Measurements from ENCODE around the gene SLC39A12.
"Not testable (repeated sequence)": the region's sequence is repeated elsewhere in the genome, so short reads cannot be mapped to it uniquely, and the experiment has no call there.

Gene SLC39A12

DNA sequence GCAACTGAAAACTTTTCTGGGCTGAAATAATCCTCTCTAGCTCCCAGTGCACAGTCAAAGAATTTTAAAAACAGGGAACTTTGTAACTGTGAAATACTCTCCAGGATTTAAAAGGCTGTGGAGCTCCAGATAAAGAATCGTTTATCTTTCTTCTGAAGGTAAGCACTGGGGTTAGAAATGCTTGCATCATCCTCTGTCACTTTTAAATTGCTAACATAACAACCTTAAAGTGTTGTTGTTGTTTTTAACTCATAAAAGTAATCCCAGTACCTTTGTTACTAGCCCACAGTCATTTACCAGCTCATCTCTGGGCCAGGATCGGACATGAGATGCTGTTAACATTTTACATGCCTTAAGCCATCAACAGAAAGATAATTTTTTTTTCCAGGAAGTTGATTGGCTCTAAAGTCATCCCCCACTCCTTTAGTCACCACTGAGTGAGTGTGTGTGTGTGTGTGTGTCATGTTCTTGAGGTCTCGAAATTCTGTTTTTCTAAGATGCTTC lies at the start of gene SLC39A12:
Gene SLC39A12 (plus strand): TSS at position 51 of the 504 bp plus-strand sequence. CDS start 1,359 bp downstream, outside the sequence.
- peak; percentile 59 for DNase-seq (ENCODE audit: low spot score)
- peak; percentile 63 for FAIRE-seq

DNA sequence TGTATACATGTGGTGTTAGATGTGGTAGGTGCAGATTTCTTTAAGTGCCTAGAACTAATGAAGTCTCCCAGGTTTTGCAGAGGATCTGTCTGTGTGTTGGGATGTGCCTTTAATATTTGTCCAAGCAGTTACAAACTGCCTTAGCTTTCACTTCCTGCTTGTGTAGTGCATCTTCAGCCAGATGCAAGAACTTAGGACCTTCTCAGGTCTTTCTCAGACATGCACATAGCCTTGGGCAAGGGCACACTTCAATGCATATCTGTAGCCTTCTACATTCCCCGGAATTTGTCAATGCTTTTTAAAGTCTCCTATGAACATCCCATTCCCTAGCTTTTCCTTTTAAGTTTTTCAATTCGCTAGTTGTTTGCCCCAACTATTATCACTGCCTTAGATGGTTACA lies 47.2 kb upstream of the SLC39A12 start:
- FAIRE-seq (no peak), DNase-seq (ENCODE audit: low spot score) (no peak)

DNA sequence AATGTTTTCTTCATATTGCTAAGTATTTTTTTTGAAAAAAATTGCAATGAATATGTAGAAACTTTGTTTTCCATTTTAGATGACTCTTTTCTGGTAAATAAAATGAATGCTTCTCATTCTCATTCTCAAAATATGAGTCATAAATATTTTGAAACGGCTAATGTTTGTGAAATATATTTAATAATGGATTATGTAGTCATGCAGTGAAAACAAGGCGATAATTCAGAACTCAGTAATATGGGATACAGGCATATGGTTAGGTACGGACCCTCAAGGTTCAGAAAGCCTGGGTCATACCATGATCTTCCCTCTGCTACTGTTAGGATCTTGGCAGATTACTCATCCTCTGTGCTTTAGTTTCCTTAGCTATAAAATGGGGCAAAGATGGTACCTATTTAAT lies 46.2 kb upstream of the SLC39A12 start:
- no peak for FAIRE-seq
- no peak for DNase-seq (ENCODE audit: low spot score)

DNA sequence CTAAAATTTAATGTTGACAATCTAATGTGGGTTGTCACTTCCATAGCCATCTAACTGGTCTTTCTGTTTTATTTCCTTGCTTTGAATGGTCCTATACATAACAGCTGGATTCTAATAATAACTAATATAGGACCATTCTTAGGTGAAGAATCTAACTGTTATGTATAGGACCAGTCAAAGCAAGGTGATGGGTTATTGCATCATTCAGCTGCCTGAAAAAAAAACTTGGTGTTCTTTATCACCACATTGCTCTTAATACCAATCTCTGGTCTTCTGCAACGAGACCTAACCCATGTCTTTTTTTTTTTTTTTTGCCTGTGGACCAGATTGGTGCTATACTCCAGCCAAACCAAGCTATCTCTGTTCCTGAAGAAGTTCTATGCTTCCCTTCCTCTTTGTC lies 45.7 kb upstream of the SLC39A12 start:
- DNase-seq (ENCODE audit: low spot score) (no peak), FAIRE-seq (no peak)

DNA sequence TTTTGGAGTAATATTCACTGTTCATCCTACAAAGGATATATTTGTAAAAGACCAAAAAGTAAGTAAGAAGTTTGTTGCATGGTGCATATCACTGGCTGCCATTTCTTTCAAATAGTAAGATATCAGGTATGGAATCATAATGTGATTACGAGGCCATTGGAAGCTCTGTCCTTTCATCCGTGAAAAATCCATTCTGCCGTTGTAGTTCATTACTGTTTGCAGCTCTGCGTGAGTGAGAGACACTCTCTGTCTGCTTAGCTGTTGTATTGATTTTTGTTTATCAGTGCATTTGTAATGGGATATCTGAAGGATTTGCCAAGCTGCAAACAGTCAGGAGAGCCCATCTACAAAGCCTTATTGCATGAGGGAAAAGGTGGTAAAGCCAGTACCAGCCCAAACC lies 44.1 kb upstream of the SLC39A12 start:
- DNase-seq (ENCODE audit: low spot score): no peak
- FAIRE-seq: no peak

DNA sequence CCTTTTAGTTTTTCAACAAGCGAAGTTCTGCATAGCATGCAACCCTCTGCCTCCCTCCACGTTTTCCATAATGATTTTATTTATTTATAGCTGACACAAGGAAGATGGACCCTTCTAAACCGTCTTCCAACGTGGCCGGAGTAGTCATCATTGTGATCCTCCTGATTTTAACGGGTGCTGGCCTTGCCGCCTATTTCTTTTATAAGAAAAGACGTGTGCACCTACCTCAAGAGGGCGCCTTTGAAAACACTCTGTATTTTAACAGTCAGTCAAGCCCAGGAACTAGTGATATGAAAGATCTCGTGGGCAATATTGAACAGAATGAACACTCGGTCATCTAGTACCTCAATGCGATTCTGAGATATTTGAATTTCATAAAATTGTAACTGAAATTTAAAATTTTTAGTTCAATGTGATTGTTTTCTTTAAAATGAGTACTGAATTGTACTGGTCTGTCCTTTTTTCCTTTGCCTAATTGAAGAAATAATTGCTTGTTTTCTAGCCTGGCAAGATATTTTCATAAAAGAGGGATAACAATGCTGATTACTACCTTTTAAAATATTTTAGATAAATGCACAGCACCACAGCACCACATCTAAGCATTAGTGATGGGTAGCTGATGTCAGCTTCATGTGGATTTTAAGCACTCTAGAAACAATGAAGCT lies 41.5 kb upstream of the SLC39A12 start:
- peak; percentile 55 for DNase-seq (ENCODE audit: low spot score)
- FAIRE-seq: peak; percentile 66

DNA sequence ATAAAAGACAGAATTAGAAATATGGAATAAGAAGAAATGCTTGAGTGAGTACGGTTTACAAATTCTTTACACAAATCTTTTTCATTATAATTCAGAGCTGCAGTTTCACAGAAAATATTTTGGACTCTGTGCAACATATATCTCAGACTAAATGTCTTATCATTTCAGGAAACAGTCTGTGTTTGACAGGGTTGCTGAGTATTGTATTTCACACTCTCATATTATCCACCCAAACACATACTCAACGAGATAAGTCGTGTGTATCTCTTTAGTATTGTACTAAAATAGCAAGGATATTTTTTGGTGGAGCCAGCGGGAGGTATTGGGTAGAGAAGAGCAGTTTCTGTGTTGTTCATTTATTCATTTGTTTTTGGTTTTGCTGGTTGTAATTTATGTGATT lies 39.0 kb upstream of the SLC39A12 start:
- DNase-seq (ENCODE audit: low spot score): no peak
- FAIRE-seq: no peak

DNA sequence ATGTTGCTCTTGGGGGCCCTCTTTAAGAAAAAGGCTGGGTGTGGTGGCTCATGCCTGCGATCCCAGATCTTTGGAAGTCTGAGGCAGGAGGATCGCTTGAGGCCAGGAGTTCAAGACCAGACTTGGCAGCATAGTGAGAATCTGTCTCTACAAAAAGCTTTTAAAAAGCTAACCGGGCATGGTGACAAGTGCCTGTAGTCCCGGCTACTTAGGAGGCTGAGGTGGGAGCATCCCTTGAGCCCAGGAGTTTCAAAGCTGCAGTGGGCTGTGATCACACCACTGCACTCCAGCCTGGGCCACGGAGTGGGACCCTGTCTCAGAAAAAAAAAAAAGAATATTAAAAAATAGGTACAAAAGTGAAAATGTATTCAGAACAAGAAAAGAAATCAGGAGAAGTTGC lies 38.1 kb upstream of the SLC39A12 start:
- FAIRE-seq: no peak
- DNase-seq (ENCODE audit: low spot score): no peak

DNA sequence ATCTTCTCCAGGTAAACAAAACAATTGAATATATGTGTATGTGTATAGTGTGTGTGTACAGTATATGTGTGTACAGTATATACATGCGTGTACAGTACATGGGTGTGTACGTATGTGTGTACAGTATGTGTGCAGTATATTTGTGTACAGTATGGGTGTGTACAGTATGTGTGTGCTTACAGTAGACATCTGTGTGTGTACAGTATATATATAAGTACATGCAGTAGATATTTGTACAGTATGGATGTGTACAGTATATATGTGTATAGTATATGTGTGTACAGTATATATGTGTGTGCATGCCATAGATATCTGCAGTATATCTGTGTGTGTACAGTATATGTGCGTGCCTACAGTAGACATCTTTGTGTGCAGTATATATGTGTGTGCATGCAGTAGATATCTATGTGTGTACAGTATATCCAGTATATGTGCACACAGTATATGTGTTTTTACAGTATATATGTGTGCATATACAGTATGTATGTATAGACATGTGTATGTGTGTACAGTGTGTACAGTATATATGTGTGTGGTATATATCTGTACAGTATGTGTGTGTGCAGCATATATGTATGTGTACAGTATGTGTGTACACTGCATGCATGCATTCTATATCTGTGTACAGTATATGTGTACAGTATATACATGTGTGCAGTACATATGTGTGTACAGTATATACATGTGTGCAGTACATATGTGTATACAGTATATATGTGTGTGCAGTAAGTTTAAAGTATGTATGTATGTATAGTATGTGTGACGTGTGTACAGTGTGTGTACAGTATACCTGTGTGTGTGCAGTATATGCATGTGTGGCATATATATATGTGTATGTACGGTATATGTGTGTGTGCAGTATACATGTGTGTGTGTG lies 37.3 kb upstream of the SLC39A12 start:
- FAIRE-seq (no peak), DNase-seq (ENCODE audit: low spot score) (no peak)

DNA sequence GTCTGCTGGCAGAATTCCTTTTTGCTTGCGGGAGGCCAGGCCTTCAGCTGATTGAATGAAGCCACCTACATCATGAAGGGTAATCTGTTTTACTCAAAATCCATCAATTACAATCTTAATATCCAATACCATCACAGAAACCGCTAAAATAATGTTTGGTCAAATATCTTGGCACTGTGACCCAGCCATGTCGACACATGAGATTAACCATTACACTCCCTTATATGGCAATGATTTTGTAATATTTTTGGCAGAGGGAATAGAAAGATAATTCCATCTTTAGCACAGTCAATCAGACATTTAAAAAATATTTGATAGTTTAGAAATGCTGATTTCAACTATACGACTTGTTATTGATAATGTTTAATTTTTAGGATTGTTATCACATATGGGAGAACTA lies 36.5 kb upstream of the SLC39A12 start:
- no peak for FAIRE-seq
- no peak for DNase-seq (ENCODE audit: low spot score)

DNA sequence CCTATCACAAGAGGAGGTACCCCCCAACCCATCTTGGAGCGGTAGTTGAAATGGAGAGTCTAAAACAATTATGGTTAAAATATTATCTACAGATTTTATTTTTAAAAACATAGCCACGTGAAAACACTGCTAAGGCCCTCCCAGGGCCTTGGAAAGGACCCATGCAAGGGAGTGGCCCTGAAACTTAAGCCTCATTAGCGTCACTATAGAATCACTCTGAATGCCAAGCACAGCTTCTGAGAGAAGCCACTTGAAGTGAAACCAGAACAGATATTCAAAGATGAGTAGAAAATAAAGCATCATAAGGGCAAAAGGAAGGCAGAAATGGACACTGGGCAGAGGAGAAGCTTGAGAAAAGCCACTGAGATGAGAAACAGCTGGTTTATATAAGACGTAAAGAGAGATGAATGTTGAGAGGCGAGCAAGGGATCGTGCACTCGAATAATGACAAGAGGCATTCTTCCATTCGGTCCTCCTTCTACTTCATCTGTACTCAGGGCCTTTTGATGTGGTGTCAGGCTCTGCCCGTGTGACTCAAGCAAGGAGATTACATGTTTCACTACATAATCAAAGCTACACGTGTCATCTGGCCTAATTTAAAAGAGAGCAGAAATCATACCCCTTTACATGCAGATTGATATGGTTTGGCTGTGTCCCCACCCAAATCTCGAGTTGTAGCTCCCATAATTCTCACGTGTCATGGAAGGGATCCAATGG lies 33.4 kb upstream of the SLC39A12 start:
- no peak for DNase-seq (ENCODE audit: low spot score)
- no peak for FAIRE-seq

DNA sequence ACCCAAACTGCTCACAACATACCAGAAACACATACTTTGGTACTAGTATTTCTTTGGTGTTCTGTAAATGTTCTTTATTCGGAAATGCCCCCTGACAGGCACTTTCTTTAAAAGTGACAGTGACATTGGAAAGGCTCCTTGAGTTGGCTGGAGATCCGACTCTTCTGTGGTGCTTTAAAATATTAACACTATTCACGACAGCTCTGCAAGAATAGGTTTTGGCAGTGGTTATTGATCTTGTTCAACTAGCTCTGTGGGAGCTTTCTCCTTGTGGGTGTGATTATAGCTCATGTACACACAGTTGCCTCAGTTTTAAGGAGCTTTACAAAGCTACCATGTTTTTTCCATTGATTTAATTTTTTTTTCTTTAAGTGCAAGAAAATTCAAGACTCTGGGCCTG lies 30.3 kb upstream of the SLC39A12 start:
- DNase-seq (ENCODE audit: low spot score) (no peak), FAIRE-seq (no peak)

DNA sequence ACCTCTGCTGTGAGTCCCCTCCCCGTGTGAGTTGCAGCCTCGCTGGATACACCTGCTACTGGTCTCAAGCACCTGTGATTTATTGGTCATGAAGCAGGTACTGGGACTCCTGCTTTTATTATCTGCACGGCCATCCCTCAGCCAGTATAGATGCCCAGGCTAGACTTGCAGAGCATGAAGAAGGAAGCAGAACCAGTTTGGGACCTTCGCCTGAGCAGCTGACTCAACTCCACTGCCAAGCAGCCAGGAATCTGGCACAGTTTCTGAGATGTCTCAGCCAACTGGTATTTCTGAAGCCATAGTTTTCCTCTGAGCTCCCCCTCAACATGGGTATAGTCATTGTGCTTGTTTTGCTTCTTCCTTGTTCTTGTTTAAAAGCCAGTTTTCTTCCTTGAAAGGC lies 28.0 kb upstream of the SLC39A12 start:
- FAIRE-seq (no peak), DNase-seq (ENCODE audit: low spot score) (peak; percentile 14)

DNA sequence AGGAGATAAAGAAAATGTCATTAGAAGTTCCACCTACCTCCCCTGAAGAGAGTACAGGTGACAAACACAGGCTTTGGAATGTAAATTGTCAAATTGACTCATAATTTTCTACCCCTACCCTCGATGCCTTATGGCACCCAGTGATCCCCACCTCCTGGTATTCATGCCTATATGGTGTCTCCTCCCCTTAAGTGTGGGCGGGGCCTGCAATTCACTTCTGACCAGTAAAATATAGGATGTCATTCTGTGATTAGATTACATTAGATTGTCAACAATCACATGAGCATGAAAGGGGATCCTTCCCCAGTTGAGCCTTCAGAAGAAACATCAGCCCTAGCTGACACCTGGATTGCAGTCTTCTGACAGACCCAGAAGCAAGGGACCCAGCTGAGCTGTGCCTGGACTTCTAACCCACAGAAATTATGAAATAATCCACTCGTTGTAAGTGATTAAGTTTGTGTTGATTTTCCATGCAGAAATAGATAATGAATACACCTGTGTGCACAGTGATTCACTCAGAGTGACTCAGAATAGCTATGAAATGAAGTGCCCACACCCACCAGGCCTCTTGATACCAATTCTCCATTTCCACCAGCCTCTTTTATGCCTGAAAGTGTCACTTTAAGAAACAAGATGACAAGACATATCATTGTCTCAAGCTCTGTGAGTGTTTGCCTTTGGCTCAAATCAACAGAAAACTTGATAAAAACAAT lies 8.5 kb upstream of the SLC39A12 start:
- DNase-seq (ENCODE audit: low spot score): no peak

DNA sequence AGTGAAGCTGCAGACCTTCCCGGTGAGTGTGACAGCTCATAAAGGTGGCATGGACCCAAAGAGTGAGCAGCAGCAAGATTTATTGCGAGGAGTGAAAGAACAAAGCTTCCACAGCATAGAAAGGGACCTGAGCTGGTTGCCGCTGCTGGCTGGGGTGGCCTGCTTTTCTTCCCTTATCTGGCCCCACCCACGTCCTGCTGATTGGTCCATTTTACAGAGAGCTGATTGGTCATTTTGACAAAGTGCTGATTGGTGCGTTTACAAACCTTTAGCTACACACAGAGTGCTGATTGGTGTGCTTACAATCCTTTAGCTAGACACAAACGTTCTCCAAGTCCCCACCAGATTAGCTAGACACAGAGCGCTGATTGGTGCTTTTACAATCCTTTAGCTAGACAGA lies 1.4 kb upstream of the SLC39A12 start:
- FAIRE-seq; DNase-seq (ENCODE audit: low spot score): not testable (repeated sequence)

More for the DNA sequence above, 8.5 kb upstream of the SLC39A12 start:
- no peak for FAIRE-seq

DNA sequence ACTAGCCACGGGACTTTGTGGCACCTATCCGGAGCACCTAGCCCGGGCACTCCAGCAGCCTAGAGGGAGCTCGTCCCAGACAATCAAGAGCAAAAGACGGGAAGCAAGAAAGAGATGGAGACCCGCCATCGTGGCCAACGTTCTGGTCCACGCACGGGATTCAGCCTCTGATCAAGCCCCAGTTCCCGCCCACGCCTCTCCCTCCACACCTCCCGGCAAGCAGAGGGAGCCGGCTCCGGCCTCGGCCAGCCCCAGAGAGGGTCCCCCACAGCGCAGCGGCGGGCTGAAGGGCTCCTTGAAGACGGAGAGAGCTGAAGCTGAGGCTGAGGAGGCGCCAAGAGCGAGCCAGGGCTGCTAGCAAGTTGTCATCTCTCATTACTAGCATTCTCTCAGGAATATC lies 992 bp upstream of the SLC39A12 start:
- FAIRE-seq (no peak), DNase-seq (ENCODE audit: low spot score) (no peak)

DNA sequence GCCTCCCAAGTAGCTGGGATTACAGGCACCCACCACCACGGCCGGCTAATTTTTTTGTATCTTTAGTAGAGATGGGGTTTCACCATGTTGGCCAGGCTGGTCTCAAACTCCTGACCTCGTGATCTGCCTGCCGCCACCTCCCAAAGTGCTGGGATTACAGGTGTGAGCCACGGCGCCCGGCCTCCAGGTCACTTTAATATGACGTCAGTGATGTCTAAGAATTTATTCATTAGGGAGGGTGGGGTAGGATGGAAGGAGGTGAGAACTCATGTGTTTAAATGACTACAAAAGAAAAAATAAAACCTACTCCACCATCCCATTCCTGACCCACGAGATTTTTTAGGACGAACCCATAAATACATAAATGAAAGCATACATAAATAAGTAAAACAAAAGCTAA lies 2.7 kb downstream of the SLC39A12 start:
- FAIRE-seq: not testable (repeated sequence)

DNA sequence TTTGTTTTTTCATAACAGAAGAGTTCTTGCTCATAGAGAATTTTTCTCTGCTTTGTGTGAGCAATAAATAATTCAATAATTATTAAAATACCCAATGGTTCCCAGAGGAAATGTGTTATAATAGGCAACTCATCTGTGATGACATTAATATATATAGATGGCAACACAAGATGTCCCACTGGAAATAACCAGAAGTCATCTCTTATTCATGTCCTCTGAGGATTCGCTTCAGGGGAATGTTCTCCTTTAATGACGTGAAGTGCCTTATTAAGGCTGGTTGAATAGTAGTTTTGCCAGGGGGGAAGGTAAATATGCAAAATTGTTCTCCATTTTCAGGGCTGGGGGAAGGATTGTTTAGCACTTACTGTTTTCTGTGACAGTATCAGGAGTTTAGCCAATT lies 3.1 kb downstream of the SLC39A12 start:
- FAIRE-seq (no peak), DNase-seq (ENCODE audit: low spot score) (no peak)

More for the DNA sequence above, 2.7 kb downstream of the SLC39A12 start:
- not testable (repeated sequence) for DNase-seq (ENCODE audit: low spot score)

DNA sequence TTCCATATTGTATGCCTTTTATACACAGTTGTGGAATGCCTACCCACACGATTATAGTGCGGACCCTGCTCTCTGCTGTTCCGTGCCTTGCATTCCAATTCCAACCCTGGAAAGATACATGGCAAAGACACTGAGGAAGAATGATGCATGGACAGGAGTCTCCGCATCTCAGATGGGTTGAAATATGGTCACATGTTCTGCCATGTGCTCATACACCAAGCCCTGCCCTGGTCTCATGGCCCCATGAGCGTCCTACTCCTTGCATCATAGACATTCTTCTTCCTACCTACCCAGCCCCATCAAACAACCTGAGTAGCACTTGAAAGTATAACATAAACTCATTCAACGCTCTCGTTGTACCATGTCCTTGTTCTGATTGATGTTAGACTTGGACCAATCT lies 6.3 kb downstream of the SLC39A12 start:
- DNase-seq (ENCODE audit: low spot score): no peak
- FAIRE-seq: no peak

DNA sequence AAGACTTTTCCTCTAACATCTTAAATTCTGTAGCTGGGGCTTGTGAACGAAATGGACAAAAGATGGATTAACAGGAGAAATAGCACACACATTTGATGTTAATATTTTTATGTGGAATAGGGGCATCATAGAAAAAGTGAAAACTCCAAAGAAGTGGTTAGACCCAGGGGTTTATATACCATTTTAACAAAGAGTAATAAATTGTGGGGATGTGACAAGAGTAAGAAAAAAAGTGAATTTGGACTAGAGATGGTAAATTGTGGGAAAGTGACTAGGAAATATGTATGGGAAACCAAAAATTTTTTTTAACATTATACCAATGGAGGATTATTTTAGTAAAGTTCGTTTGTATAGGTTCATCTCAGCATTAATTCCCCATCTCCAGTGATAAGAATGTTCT lies 8.2 kb downstream of the SLC39A12 start:
- FAIRE-seq (no peak), DNase-seq (ENCODE audit: low spot score) (no peak)

Measured in RCC 7860 (cell line).